Astrocyte (in vitro differentiated cells and primary cell): ENCODE data around the gene TPX2. TPM values are rescaled to one million over a fixed set of nuclear protein-coding genes. Genes with fewer than 3 reads are reported as not detected.

Experiments
- DNase-seq: peaks from one replicate; pipeline ENCODE4 v3.0.0-alpha.2; 2010; ENCODE audit warnings: low read depth
- FAIRE-seq: peaks from 2 replicates; lab custom pipeline; 2011; peaks lifted over from hg19 to GRCh38; lab: Jason Lieb, UNC
- H2AFZ ChIP-seq: 2 replicates; pipeline ENCODE4 v1.6.0; 2012; ENCODE audit warnings: low read depth, low read length, inconsistent platforms
- H3K27ac ChIP-seq: 2 replicates; pipeline ENCODE4 v1.5.1; 2011; ENCODE audit warnings: low read depth, low read length, inconsistent platforms
- H3K27me3 ChIP-seq: 2 replicates; pipeline ENCODE4 v1.6.0; 2011; ENCODE audit warnings: low read length, inconsistent platforms; ENCODE audit not compliant: insufficient read depth
- H3K36me3 ChIP-seq: 2 replicates; pipeline ENCODE4 v1.5.1; 2011; ENCODE audit warnings: low read length, inconsistent platforms; ENCODE audit not compliant: insufficient read depth
- H3K4me1 ChIP-seq: 2 replicates; pipeline ENCODE4 v1.5.1; 2011; ENCODE audit warnings: low read length, inconsistent platforms; ENCODE audit not compliant: insufficient read depth
- H3K4me2 ChIP-seq: 2 replicates; pipeline ENCODE4 v1.6.0; 2012; ENCODE audit warnings: low read length, inconsistent platforms
- H3K4me3 ChIP-seq: 2 replicates; pipeline ENCODE4 v1.5.1; 2011; ENCODE audit warnings: low read depth, mild to moderate bottlenecking, low read length, inconsistent platforms; ENCODE audit not compliant: insufficient read depth
- H3K79me2 ChIP-seq: 2 replicates; pipeline ENCODE4 v1.6.0; 2012; ENCODE audit warnings: mild to moderate bottlenecking, low read length, inconsistent platforms; ENCODE audit not compliant: insufficient read depth
- H3K9ac ChIP-seq: 2 replicates; pipeline ENCODE4 v1.6.0; 2012; ENCODE audit warnings: mild to moderate bottlenecking, low read length, inconsistent platforms
- H3K9me3 ChIP-seq: 2 replicates; pipeline ENCODE4 v1.5.1; 2012; ENCODE audit warnings: low read depth, mild to moderate bottlenecking, low read length, inconsistent platforms; ENCODE audit not compliant: insufficient read depth
- H4K20me1 ChIP-seq: 2 replicates; pipeline ENCODE4 v1.6.0; 2012; ENCODE audit warnings: low read length, inconsistent platforms; ENCODE audit not compliant: insufficient read depth
- H3K27ac Mint-ChIP-seq: one replicate; pipeline ENCODE4 v1.8.0; 2021; ENCODE audit warnings: mild to moderate bottlenecking, mixed read lengths; ENCODE audit not compliant: unreplicated experiment
- H3K27me3 Mint-ChIP-seq: one replicate; pipeline ENCODE4 v1.8.0; 2021; ENCODE audit warnings: low read depth, mixed read lengths; ENCODE audit not compliant: unreplicated experiment
- H3K36me3 Mint-ChIP-seq: one replicate; pipeline ENCODE4 v1.8.0; 2021; ENCODE audit warnings: low read depth, mixed read lengths; ENCODE audit not compliant: unreplicated experiment
- H3K4me1 Mint-ChIP-seq: one replicate; pipeline ENCODE4 v1.8.0; 2021; ENCODE audit warnings: low read depth, mixed read lengths; ENCODE audit not compliant: unreplicated experiment
- H3K4me3 Mint-ChIP-seq: one replicate; pipeline ENCODE4 v1.8.0; 2021; ENCODE audit warnings: mild to moderate bottlenecking, moderate library complexity, mixed read lengths; ENCODE audit not compliant: unreplicated experiment
- H3K9me3 Mint-ChIP-seq: one replicate; pipeline ENCODE4 v1.8.0; 2021; ENCODE audit warnings: mild to moderate bottlenecking, mixed read lengths; ENCODE audit not compliant: unreplicated experiment
- CTCF ChIP-seq: IDR thresholded peaks from 2 replicates; pipeline ENCODE4 v1.5.1; 2011; ENCODE audit warnings: low read depth, mild to moderate bottlenecking, inconsistent platforms, low read length, moderate library complexity; ENCODE audit not compliant: insufficient read depth
- EZH2 ChIP-seq: IDR thresholded peaks from 2 replicates; pipeline ENCODE4 v1.6.1; 2012; ENCODE audit warnings: mild to moderate bottlenecking, low read length, inconsistent platforms; ENCODE audit not compliant: insufficient read depth
- total RNA-seq: library from RNA; stranded (reverse); gene quantifications from 2 replicates; pipeline ENCODE4 v1.2.1, GENCODE V29; 2021

TPX2 gene
- total RNA-seq, 1 donor from 2014 or later, result 41.6 TPM

GRCh38 chr20:31712112-31712553 is 27.0 kb upstream of the TPX2 start:
- H3K9me3 Mint-ChIP-seq, result no peaks in the 10 kb centered on the region
- no peak for FAIRE-seq
- Histone ChIP-seq H3K27me3 (no peaks in the 10 kb centered on the region), H3K27ac (peak overlapping the region; percentile 99), H4K20me1 (no peaks in the 10 kb centered on the region), H2AFZ (no peak overlapping the region), H3K4me3 (peak overlapping the region; percentile 54), H3K9me3 (no peaks in the 10 kb centered on the region), H3K4me2 (peak overlapping the region; percentile 91), H3K79me2 (peaks cover 87% of the 10 kb centered on the region), H3K4me1 (peaks cover 46% of the 10 kb centered on the region), H3K36me3 (peaks cover 33% of the 10 kb centered on the region), H3K9ac (peak overlapping the region; percentile 84)
- peaks cover 36% of the 10 kb centered on the region for H3K36me3 Mint-ChIP-seq
- DNase-seq, result no peak
- TF ChIP-seq CTCF, result no peak
- TF ChIP-seq EZH2, result no peak
- no peaks in the 10 kb centered on the region for H3K27me3 Mint-ChIP-seq
- no peak overlapping the region for H3K4me3 Mint-ChIP-seq
- peak overlapping the region; percentile 94 for H3K27ac Mint-ChIP-seq
- H3K4me1 Mint-ChIP-seq, result peaks cover 58% of the 10 kb centered on the region

GRCh38 chr20:31712564-31713311 is 26.4 kb upstream of the TPX2 start:
- Histone ChIP-seq H3K9me3 (no peaks in the 10 kb centered on the region), H3K27ac (peak overlapping the region; percentile 99), H2AFZ (peak overlapping the region; percentile 9), H3K4me2 (peak overlapping the region; percentile 91), H3K36me3 (peaks cover 31% of the 10 kb centered on the region), H3K79me2 (peaks cover 89% of the 10 kb centered on the region), H3K4me3 (peak overlapping the region; percentile 54), H3K4me1 (peaks cover 48% of the 10 kb centered on the region), H3K9ac (peak overlapping the region; percentile 84), H3K27me3 (no peaks in the 10 kb centered on the region), H4K20me1 (no peaks in the 10 kb centered on the region)
- H3K27me3 Mint-ChIP-seq, result no peaks in the 10 kb centered on the region
- DNase-seq (peak; percentile 94), FAIRE-seq (peak; percentile 5)
- H3K4me1 Mint-ChIP-seq, result peaks cover 62% of the 10 kb centered on the region
- peak overlapping the region; percentile 68 for H3K4me3 Mint-ChIP-seq
- H3K9me3 Mint-ChIP-seq, result no peaks in the 10 kb centered on the region
- TF ChIP-seq CTCF (no peak), EZH2 (no peak)
- peaks cover 34% of the 10 kb centered on the region for H3K36me3 Mint-ChIP-seq
- H3K27ac Mint-ChIP-seq, result peak overlapping the region; percentile 94
